ENCODE data around the gene BMPR1A. TPM values are rescaled to one million over a fixed set of nuclear protein-coding genes. Genes with fewer than 3 reads are reported as not detected.

The BMPR1A gene
- total RNA-seq: 55.2 and 60.5 TPM in 2 replicates

GRCh38 chr10:86756511-86757112, at the start of gene BMPR1A:
Gene BMPR1A (plus strand): TSS chr10:86756619. CDS start chr10:86876019, 119,400 bp downstream.

DNA sequence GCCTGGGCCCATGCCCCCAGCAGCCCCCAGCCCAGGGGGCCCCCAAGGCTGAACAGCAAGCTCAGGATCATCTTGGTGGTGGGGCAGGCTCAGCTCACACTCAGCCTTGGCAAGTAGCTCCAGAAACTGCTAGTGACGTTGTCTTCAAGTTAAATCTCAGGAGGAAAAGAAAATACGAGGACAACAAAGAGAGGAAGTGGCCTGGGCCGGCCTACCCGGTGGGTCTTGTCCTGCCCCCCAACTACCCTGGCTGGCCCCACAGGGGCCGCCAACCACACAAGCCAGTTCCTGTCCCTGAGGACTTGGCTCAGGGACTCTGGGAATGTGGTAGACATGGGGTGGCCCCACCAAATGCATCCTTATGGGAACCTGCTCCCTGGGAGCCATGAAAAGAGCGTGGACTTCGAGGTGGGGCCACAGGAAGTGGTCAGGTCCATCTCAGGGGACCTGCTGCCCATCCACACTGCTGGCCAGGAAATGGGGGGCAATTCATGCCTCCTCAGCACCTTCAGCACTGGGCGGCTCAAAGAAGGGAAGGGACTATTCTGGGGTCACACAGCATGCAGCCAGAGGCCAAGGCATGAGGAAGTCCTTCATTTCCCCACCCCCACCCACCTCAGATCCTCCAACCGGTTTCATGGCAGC, 201.2 kb downstream of the BMPR1A start, which contains the start of gene MMRN2:
TSS of gene MMRN2 (minus strand) at position 145 of the 645 bp plus-strand sequence. CDS start at position 71, 74 bp downstream.

DNA sequence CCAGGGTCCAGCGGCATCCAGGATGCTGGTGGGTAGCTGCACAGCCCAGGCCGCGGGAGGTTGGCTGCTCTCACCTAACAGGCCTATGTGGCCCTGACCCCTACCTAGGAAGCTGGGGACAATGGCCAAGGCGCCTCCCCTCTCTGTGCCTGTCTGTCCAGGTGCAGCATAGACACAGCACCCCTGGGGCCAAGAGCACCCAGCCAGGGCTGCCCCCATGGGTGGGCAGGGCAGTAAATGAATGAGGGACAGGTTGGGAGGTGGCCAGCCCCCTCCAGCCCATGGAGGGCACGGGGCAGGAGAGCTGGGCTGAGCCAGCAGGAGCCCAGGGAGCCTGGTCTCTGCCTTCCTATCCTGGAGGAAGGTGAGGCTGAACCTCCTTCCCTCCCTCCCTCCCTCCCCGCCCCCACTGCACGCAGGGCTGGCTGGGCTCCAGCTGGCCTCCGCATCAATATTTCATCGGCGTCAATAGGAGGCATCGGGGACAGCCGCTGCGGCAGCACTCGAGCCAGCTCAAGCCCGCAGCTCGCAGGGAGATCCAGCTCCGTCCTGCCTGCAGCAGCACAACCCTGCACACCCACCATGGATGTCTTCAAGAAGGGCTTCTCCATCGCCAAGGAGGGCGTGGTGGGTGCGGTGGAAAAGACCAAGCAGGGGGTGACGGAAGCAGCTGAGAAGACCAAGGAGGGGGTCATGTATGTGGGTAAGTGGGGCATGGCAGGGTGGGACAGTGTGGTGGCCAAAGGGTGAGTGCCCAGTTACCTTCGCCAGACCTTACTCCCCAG, 201.9 kb downstream of the BMPR1A start, which contains the start of gene SNCG:
TSS of gene SNCG (plus strand) at position 484 of the 785 bp plus-strand sequence. CDS start at position 583, 99 bp downstream.

DNA sequence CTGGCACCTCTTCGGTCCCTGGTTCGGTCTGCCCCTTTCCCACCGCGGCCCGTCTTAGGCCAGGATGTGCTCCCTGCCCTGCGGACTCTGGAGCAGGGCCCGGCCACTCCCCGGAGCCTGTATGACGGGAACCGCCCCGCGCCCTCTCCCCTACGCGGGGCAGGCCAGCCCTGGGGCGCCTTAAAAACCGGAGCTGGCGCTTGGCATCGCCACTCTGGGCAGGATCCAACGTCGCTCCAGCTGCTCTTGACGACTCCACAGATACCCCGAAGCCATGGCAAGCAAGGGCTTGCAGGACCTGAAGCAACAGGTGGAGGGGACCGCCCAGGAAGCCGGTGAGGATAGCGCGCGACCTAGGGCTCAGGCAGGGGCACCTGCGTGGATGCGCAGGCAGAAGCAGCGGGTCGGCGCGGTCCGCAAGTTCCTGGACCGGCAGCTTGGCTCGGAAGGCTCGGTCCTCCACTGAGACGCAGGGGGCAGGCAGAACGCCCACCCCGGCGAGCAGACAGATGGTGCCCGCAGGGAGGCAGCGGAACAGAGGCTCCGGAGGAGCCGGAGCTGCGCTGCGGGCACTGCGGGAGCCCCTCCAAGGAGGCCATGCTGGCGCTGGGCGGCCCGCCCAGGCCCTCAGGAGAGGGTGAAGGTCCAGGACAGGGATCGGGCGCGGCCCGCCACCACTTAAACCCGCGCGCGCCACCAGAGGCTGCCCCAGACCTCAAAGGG, 212.0 kb downstream of the BMPR1A start, which contains the start of gene ADIRF:
TSS of gene ADIRF (plus strand) at position 212 of the 723 bp plus-strand sequence. CDS start at position 275, 63 bp downstream.

Other genes with a start within 250 kb of the BMPR1A start
- 38.0 and 47.2 TPM in 2 replicates for gene WAPL, start 234.8 kb upstream of the BMPR1A start, total RNA-seq
- gene OPN4, start 102.1 kb upstream of the BMPR1A start, total RNA-seq: not detected in 2 replicates
- 0.52 and 0.96 TPM in 2 replicates for gene LDB3, start 88.1 kb upstream of the BMPR1A start, total RNA-seq
- 6.2 and 6.3 TPM in 2 replicates for gene MMRN2, start 201.0 kb downstream of the BMPR1A start, total RNA-seq
- gene SNCG, start 202.0 kb downstream of the BMPR1A start, total RNA-seq: 4.5 and 13.0 TPM in 2 replicates
- 86.1 and 116 TPM in 2 replicates for gene ADIRF, start 211.9 kb downstream of the BMPR1A start, total RNA-seq